GM23338 (cell line): ENCODE results near the gene CLPTM1L. TPM values are rescaled to one million over a fixed set of nuclear protein-coding genes. Genes with fewer than 3 reads are reported as not detected.

Experiments
- ATAC-seq: fragments of 200-7000 bp; cut with Tn5 transposase; 3 replicates; pipeline ENCODE4 v1.9.1; 2020
- DNase-seq: peaks from one replicate; pipeline ENCODE4 v3.0.0-alpha.2; 2015; ENCODE audit warnings: low spot score
- H2AFZ ChIP-seq: fragments of 200-600 bp; sonication (generic); 2 replicates; pipeline ENCODE4 v1.8.0; 2016; ENCODE audit warnings: antibody characterized with exemption, mild to moderate bottlenecking, moderate library complexity
- H3F3A ChIP-seq: fragments of 200-600 bp; sonication (generic); replicated peaks from 2 replicates; pipeline ENCODE4 v1.8.0; 2017; ENCODE audit warnings: antibody characterized with exemption, mixed run types, low read depth
- H3K27ac ChIP-seq: fragments of 200-600 bp; sonication (generic); 2 replicates; pipeline ENCODE4 v1.6.1; 2016; ENCODE audit warnings: low read depth
- H3K27me3 ChIP-seq: fragments of 200-600 bp; sonication (generic); 2 replicates; pipeline ENCODE4 v1.8.0; 2016; ENCODE audit warnings: mild to moderate bottlenecking, mixed run types, moderate library complexity; ENCODE audit not compliant: insufficient read depth
- H3K36me3 ChIP-seq: fragments of 200-600 bp; sonication (generic); 2 replicates; pipeline ENCODE4 v1.8.0; 2016; ENCODE audit warnings: mild to moderate bottlenecking; ENCODE audit not compliant: insufficient read depth
- H3K4me1 ChIP-seq: fragments of 200-600 bp; sonication (generic); 2 replicates; pipeline ENCODE4 v1.8.0; 2016; ENCODE audit warnings: mild to moderate bottlenecking, moderate library complexity; ENCODE audit not compliant: insufficient read depth
- H3K4me2 ChIP-seq: fragments of 200-600 bp; sonication (generic); 2 replicates; pipeline ENCODE4 v1.7.1; 2017; ENCODE audit warnings: mixed run types
- H3K4me3 ChIP-seq: fragments of 200-600 bp; sonication (generic); 2 replicates; pipeline ENCODE4 v1.6.1; 2016; ENCODE audit warnings: mixed run types
- H3K79me2 ChIP-seq: fragments of 200-600 bp; sonication (generic); replicated peaks from 2 replicates; pipeline ENCODE4 v1.8.0; 2017; ENCODE audit warnings: mild to moderate bottlenecking; ENCODE audit not compliant: insufficient read depth
- H3K9me2 ChIP-seq: fragments of 200-600 bp; sonication (generic); 2 replicates; pipeline ENCODE4 v1.8.0; 2017; ENCODE audit not compliant: insufficient read depth
- H4K20me1 ChIP-seq: fragments of 200-600 bp; sonication (generic); replicated peaks from 2 replicates; pipeline ENCODE4 v1.8.0; 2017; ENCODE audit warnings: mild to moderate bottlenecking; ENCODE audit not compliant: insufficient read depth
- H3K27ac Mint-ChIP-seq: 2 replicates; pipeline ENCODE4 v1.8.0; 2020; ENCODE audit warnings: inconsistent platforms, mild to moderate bottlenecking, moderate library complexity, mixed read lengths
- H3K27me3 Mint-ChIP-seq: 3 replicates; pipeline ENCODE4 v1.8.0; 2022; ENCODE audit warnings: low read depth, mild to moderate bottlenecking, moderate library complexity, mixed read lengths, inconsistent platforms; ENCODE audit not compliant: insufficient read depth, poor library complexity
- H3K36me3 Mint-ChIP-seq: 3 replicates; pipeline ENCODE4 v1.8.0; 2021; ENCODE audit warnings: low read depth, mild to moderate bottlenecking, inconsistent platforms, moderate library complexity, mixed read lengths
- H3K4me1 Mint-ChIP-seq: 3 replicates; pipeline ENCODE4 v1.8.0; 2020; ENCODE audit warnings: mild to moderate bottlenecking, inconsistent platforms, mixed read lengths
- H3K4me3 Mint-ChIP-seq: 3 replicates; pipeline ENCODE4 v1.8.0; 2021; ENCODE audit warnings: moderate library complexity, mild to moderate bottlenecking, inconsistent platforms, mixed read lengths
- H3K9me3 Mint-ChIP-seq: 3 replicates; pipeline ENCODE4 v1.8.0; 2020; ENCODE audit warnings: moderate library complexity, mild to moderate bottlenecking, inconsistent platforms, mixed read lengths
- CREB1 ChIP-seq: fragments of 250-450 bp; sonication (Bioruptor Pico); IDR thresholded peaks from 2 replicates; pipeline ENCODE4 v1.5.0; 2020; ENCODE audit warnings: low read depth, mild to moderate bottlenecking, moderate library complexity
- EZH2 ChIP-seq: fragments of 200-600 bp; sonication (generic); IDR thresholded peaks from one replicate; pipeline ENCODE4 v1.8.0; 2017; ENCODE audit warnings: antibody characterized with exemption, mild to moderate bottlenecking, low read depth; ENCODE audit not compliant: unreplicated experiment
- EZH2phosphoT487 ChIP-seq: fragments of 200-600 bp; sonication (generic); IDR thresholded peaks from one replicate; pipeline ENCODE4 v1.8.1; 2018; ENCODE audit warnings: antibody characterized with exemption; ENCODE audit not compliant: unreplicated experiment
- JUNB ChIP-seq: IDR thresholded peaks from one replicate; pipeline ENCODE4 v1.6.1; 2016; ENCODE audit warnings: antibody characterized with exemption; ENCODE audit not compliant: unreplicated experiment
- NANOG ChIP-seq: IDR thresholded peaks from 2 replicates; pipeline ENCODE4 v1.6.1; 2016; ENCODE audit warnings: antibody characterized with exemption, borderline replicate concordance
- POLR2AphosphoS5 ChIP-seq: IDR thresholded peaks from 2 replicates; pipeline ENCODE4 v1.6.1; 2016; ENCODE audit warnings: antibody characterized with exemption, low read depth
- STAT1 ChIP-seq: IDR thresholded peaks from one replicate; pipeline ENCODE4 v1.6.1; 2016; ENCODE audit warnings: antibody characterized with exemption; ENCODE audit not compliant: unreplicated experiment
- ZNF114 ChIP-seq: fragments of 250-450 bp; sonication (Bioruptor Pico); IDR thresholded peaks from 2 replicates; pipeline ENCODE4 v1.5.0; 2020; ENCODE audit warnings: mild to moderate bottlenecking, moderate library complexity
- ZNF331 ChIP-seq: fragments of 250-450 bp; sonication (Bioruptor Pico); IDR thresholded peaks from 2 replicates; pipeline ENCODE4 v1.5.0; 2020; ENCODE audit warnings: low read depth, mild to moderate bottlenecking, moderate library complexity
- polyA plus RNA-seq: library from polyadenylated mRNA; unstranded; fragments of >200 nt; fragmentation: Nextera tagmentation; extraction: Ambion mirVana; gene quantifications from 2 replicates; pipeline ENCODE4 v1.2.1, GENCODE V29; 2016
- total RNA-seq: library from RNA; depleted of rRNA; stranded (reverse); fragments of >200 nt; shearing (Covaris generic); gene quantifications from 2 replicates; pipeline ENCODE4 v1.2.3, GENCODE V29; 2014
- TF ChIP-seq, protein P1 (sequence below): fragments of 250-450 bp; sonication (Bioruptor Pico); IDR thresholded peaks from 2 replicates; pipeline ENCODE4 v1.5.0; 2020; ENCODE audit warnings: mild to moderate bottlenecking, moderate library complexity
- TF ChIP-seq, protein P2 (sequence below): IDR thresholded peaks from one replicate; pipeline ENCODE4 v1.6.1; 2018; ENCODE audit warnings: antibody characterized with exemption; ENCODE audit not compliant: unreplicated experiment
- TF ChIP-seq, protein P3 (sequence below), 2 experiments: fragments of 200-600 bp in 1 of 2; sonication (generic) in 1 of 2; conservative IDR thresholded peaks; 2 replicates each; pipeline versions ENCODE4 v1.5.1 to v1.6.1; 2016 to 2017; ENCODE audit warnings: antibody characterized with exemption in 2 of 2, low read depth in 2 of 2, mild to moderate bottlenecking in 2 of 2, moderate library complexity in 1 of 2
- TF ChIP-seq, protein P4 (sequence below): IDR thresholded peaks from 2 replicates; pipeline ENCODE4 v1.6.1; 2016; ENCODE audit warnings: antibody characterized with exemption

Gene CLPTM1L
- total and polyA plus RNA-seq, 2 experiments from 2014 or later, result 39.9 to 110 TPM

DNA sequence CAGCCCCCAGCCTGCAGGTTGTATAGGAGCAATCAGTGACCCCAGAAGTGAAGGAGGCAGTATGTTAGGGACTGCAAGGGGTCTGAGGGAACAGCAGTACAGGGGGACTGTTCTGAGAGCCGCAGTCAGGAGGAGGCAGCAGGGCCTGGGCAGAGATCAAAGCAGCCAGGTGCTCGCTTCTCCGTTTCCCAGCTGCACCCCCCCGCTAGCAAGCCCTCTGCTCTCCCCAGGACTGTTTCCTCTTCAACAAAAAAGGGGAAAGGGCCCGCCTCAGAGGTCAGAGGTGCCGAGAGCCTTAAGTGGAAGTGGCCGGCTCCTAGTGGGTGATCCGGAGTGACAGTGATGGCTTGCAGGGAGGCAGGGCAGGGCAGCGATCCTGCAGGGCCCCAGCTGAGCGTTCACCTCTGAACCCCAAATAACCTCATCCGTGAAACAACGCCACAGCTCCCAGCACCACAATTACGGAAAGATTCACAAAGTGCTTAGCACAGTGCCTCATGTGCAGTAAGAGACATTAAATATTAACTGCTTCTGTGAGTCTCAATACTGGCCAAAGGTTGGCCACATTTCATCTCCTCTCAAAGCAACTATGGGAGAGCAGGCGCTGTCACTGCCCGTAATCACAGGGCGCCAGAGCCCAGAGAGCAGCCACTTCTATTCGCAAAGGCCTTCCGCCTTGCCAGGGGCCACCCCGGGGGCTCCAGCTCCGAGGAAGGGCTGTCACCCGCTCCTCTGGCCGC, 8.0 kb downstream of the CLPTM1L start:
- Mint-ChIP-seq H3K27ac (no peak overlapping the region), H3K27me3 (peaks cover 5% of the 10 kb centered on the region), H3K4me3 (no peak overlapping the region), H3K9me3 (no peaks in the 10 kb centered on the region), H3K4me1 (no peaks in the 10 kb centered on the region), H3K36me3 (peaks cover 81% of the 10 kb centered on the region)
- H3F3A ChIP-seq, result no peaks in the 10 kb centered on the region
- peaks cover 12% of the 10 kb centered on the region for H3K79me2 ChIP-seq
- H3K27ac ChIP-seq, result no peak overlapping the region
- DNase-seq (no peak), ATAC-seq (no peak)
- H3K9me2 ChIP-seq, result no peaks in the 10 kb centered on the region
- no peaks in the 10 kb centered on the region for H3K4me1 ChIP-seq
- H3K4me3 ChIP-seq, result no peak overlapping the region
- TF ChIP-seq, protein P1, sequence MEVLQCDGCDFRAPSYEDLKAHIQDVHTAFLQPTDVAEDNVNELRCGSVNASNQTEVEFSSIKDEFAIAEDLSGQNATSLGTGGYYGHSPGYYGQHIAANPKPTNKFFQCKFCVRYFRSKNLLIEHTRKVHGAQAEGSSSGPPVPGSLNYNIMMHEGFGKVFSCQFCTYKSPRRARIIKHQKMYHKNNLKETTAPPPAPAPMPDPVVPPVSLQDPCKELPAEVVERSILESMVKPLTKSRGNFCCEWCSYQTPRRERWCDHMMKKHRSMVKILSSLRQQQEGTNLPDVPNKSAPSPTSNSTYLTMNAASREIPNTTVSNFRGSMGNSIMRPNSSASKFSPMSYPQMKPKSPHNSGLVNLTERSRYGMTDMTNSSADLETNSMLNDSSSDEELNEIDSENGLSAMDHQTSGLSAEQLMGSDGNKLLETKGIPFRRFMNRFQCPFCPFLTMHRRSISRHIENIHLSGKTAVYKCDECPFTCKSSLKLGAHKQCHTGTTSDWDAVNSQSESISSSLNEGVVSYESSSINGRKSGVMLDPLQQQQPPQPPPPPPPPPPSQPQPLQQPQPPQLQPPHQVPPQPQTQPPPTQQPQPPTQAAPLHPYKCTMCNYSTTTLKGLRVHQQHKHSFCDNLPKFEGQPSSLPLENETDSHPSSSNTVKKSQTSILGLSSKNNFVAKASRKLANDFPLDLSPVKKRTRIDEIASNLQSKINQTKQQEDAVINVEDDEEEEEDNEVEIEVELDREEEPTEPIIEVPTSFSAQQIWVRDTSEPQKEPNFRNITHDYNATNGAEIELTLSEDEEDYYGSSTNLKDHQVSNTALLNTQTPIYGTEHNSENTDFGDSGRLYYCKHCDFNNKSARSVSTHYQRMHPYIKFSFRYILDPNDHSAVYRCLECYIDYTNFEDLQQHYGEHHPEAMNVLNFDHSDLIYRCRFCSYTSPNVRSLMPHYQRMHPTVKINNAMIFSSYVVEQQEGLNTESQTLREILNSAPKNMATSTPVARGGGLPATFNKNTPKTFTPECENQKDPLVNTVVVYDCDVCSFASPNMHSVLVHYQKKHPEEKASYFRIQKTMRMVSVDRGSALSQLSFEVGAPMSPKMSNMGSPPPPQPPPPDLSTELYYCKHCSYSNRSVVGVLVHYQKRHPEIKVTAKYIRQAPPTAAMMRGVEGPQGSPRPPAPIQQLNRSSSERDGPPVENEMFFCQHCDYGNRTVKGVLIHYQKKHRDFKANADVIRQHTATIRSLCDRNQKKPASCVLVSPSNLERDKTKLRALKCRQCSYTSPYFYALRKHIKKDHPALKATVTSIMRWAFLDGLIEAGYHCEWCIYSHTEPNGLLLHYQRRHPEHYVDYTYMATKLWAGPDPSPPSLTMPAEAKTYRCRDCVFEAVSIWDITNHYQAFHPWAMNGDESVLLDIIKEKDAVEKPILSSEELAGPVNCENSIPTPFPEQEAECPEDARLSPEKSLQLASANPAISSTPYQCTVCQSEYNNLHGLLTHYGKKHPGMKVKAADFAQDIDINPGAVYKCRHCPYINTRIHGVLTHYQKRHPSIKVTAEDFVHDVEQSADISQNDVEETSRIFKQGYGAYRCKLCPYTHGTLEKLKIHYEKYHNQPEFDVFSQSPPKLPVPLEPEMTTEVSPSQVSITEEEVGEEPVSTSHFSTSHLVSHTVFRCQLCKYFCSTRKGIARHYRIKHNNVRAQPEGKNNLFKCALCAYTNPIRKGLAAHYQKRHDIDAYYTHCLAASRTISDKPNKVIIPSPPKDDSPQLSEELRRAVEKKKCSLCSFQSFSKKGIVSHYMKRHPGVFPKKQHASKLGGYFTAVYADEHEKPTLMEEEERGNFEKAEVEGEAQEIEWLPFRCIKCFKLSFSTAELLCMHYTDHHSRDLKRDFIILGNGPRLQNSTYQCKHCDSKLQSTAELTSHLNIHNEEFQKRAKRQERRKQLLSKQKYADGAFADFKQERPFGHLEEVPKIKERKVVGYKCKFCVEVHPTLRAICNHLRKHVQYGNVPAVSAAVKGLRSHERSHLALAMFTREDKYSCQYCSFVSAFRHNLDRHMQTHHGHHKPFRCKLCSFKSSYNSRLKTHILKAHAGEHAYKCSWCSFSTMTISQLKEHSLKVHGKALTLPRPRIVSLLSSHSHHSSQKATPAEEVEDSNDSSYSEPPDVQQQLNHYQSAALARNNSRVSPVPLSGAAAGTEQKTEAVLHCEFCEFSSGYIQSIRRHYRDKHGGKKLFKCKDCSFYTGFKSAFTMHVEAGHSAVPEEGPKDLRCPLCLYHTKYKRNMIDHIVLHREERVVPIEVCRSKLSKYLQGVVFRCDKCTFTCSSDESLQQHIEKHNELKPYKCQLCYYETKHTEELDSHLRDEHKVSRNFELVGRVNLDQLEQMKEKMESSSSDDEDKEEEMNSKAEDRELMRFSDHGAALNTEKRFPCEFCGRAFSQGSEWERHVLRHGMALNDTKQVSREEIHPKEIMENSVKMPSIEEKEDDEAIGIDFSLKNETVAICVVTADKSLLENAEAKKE (CRISPR knock-in tag), result no peak
- no peak for TF ChIP-seq CREB1 (CRISPR knock-in tag)
- TF ChIP-seq STAT1, result no peak
- TF ChIP-seq EZH2, result no peak
- no peak for TF ChIP-seq POLR2AphosphoS5
- TF ChIP-seq ZNF331 (CRISPR knock-in tag), result no peak
- no peak for TF ChIP-seq JUNB
- no peak for TF ChIP-seq NANOG
- TF ChIP-seq, protein P2, sequence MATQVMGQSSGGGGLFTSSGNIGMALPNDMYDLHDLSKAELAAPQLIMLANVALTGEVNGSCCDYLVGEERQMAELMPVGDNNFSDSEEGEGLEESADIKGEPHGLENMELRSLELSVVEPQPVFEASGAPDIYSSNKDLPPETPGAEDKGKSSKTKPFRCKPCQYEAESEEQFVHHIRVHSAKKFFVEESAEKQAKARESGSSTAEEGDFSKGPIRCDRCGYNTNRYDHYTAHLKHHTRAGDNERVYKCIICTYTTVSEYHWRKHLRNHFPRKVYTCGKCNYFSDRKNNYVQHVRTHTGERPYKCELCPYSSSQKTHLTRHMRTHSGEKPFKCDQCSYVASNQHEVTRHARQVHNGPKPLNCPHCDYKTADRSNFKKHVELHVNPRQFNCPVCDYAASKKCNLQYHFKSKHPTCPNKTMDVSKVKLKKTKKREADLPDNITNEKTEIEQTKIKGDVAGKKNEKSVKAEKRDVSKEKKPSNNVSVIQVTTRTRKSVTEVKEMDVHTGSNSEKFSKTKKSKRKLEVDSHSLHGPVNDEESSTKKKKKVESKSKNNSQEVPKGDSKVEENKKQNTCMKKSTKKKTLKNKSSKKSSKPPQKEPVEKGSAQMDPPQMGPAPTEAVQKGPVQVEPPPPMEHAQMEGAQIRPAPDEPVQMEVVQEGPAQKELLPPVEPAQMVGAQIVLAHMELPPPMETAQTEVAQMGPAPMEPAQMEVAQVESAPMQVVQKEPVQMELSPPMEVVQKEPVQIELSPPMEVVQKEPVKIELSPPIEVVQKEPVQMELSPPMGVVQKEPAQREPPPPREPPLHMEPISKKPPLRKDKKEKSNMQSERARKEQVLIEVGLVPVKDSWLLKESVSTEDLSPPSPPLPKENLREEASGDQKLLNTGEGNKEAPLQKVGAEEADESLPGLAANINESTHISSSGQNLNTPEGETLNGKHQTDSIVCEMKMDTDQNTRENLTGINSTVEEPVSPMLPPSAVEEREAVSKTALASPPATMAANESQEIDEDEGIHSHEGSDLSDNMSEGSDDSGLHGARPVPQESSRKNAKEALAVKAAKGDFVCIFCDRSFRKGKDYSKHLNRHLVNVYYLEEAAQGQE, result no peak
- TF ChIP-seq ZNF114 (CRISPR knock-in tag), result no peak
- TF ChIP-seq, protein P3, sequence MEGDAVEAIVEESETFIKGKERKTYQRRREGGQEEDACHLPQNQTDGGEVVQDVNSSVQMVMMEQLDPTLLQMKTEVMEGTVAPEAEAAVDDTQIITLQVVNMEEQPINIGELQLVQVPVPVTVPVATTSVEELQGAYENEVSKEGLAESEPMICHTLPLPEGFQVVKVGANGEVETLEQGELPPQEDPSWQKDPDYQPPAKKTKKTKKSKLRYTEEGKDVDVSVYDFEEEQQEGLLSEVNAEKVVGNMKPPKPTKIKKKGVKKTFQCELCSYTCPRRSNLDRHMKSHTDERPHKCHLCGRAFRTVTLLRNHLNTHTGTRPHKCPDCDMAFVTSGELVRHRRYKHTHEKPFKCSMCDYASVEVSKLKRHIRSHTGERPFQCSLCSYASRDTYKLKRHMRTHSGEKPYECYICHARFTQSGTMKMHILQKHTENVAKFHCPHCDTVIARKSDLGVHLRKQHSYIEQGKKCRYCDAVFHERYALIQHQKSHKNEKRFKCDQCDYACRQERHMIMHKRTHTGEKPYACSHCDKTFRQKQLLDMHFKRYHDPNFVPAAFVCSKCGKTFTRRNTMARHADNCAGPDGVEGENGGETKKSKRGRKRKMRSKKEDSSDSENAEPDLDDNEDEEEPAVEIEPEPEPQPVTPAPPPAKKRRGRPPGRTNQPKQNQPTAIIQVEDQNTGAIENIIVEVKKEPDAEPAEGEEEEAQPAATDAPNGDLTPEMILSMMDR (conservative IDR thresholded peaks at IDR 0.05; ENCODE audit: low read depth in 2 of 2), result no peak
- no peak for TF ChIP-seq EZH2phosphoT487
- TF ChIP-seq, protein P4, sequence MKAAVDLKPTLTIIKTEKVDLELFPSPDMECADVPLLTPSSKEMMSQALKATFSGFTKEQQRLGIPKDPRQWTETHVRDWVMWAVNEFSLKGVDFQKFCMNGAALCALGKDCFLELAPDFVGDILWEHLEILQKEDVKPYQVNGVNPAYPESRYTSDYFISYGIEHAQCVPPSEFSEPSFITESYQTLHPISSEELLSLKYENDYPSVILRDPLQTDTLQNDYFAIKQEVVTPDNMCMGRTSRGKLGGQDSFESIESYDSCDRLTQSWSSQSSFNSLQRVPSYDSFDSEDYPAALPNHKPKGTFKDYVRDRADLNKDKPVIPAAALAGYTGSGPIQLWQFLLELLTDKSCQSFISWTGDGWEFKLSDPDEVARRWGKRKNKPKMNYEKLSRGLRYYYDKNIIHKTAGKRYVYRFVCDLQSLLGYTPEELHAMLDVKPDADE, result no peak
- H3K4me2 ChIP-seq, result no peak overlapping the region
- no peaks in the 10 kb centered on the region for H3K27me3 ChIP-seq
- H2AFZ ChIP-seq, result no peak overlapping the region
- peaks cover 21% of the 10 kb centered on the region for H4K20me1 ChIP-seq
- H3K36me3 ChIP-seq, result peaks cover 35% of the 10 kb centered on the region
